CD4-positive, alpha-beta T cell treated with Interleukin-17A for 1 hour (primary cell): ENCODE data around the gene RLBP1.
A peak's percentile ranks its signal among the peaks of the same experiment; 100 is the strongest.

Experiments used
- DNase-seq: peaks from one replicate; pipeline ENCODE4 v3.0.0-alpha.2; 2020

RLBP1 gene

DNA sequence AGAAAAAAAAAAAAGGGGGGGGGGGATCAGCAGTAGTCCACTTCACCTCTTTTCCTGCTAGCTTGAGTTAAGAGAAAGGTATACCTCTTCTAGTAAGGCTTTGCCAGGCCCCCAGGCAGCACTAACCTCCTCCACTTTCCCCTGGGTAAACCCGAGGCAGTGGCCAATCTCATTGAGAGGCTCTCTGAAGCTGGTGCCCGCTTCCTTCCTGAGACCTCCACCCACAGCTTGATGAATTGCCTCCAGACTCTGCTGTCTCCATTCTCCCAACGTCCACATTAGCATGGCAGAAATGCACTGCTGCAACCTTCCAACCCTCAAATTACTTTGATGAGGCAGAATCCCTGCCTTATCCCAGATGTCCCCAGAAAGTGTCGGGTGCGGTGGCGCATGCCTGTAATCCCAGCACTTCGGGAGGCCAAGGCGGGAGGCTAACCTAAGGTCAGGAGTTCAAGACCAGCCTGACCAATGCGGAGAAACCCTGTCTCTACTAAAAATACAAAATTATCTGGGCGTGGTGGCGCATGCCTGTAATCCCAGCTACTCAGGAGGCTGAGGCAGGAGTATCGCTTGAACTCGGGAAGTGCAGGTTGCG, 15.3 kb downstream of the RLBP1 start:
- no peak for DNase-seq

DNA sequence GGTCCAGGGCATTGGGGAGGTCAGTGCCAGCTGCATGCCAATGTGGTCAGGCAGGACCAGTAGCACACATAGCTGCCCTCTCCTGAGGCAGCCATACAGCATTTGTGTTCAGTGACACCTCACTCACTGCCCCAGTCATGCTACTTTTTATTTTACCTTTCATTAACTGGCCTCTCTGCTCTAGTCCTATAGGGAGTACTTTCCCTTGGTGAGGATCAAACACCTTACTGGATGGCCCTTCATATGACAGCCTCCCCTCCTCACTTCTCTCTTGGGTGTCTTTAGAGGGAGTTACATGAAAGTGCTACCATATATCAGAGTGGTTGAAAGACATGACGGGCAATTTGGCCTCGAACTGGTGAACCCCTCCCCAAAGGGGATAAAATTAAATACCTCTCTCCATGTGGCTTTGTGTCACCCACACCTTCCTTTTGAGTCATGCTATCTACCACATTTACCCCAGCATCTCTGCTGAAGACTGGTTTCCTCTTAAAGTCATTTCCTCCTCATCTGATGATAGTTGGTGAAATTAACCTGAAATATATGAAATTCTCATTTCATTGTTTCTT, 17.6 kb downstream of the RLBP1 start:
- DNase-seq, result peak; percentile 28

DNA sequence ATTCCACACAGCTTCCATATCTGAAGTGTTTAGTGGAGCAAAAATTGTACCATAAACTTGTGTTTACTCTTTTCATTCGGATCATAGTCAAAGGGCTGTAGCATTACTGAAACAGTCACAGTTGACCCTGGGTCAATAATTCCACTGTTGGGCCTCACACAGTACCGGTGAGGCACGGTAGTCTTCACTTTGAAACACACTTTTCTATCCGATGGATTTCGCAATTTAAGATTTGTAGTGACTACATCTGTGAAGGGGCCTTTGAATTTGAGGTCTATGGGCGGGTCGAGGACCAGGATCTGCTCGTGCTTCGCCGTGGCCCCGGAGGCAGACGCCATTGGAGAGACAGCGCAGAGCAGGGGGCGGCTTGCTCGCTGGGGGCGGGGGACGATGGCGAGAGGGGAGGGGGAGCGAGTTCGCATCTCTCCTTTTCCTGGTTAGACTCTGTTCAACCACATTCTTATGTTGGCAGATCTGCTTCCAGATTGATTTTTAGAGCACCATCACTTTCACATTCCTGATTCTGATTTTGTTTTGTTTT, 19.8 kb downstream of the RLBP1 start:
- no peak for DNase-seq

DNA sequence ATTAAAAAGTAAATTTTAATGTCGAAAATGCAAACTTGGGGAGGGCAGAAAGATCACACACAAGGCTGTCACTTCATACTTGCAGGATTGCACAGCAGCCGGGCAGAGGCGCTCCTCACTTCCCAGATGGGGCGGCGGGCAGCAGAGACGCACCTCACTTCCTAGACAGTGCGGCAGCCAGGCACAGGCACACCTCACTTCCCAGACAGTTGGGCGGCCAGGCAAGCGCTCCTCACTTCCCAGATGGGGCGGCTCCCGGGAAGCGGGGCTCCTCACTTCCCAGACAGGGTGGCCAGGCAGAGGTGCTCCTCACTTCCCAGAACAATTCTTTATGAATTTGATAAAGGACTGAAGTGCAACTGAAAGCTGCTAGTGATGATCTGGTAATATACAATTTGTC, 21.2 kb downstream of the RLBP1 start:
- DNase-seq, result no peak

DNA sequence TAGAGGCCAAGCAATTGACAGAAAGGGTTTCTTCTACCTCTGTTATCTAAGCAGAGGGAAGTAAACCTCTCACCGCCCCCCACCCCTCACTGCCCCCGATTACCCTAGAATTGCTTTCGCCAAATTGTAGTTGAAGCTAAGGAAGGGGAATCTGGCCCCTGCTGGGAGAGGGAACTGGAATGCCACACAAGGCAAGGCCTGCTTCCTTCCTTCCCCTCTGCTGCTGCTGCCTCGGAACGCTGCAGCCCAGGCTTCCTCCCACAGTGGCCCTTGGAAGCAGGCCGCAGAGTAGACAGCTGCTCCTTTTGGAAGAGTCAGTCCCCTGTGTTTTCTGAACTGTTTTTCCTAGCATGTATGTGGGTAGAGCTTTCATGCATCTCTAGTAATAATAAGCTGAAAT, 21.6 kb downstream of the RLBP1 start:
- DNase-seq, result no peak

DNA sequence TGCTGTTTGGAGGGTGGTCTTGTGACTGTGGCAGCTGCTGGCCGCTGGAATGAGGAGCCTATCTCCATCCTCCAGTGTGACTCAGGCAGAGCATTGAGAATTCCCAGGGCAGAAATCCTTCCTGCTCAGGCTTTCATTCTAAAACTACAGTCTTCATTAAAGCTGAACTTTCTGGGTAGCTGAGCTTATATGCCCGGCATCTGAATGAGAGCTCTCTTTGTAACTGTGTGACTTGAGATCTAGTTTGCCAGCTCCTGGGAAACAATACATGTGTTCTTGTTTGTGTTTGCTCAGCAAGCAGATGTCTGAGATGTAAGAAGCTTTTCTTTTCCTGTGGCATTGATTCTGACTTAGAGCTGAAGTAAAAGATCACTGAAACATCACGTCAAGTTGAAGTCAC, 22.4 kb downstream of the RLBP1 start:
- no peak for DNase-seq

DNA sequence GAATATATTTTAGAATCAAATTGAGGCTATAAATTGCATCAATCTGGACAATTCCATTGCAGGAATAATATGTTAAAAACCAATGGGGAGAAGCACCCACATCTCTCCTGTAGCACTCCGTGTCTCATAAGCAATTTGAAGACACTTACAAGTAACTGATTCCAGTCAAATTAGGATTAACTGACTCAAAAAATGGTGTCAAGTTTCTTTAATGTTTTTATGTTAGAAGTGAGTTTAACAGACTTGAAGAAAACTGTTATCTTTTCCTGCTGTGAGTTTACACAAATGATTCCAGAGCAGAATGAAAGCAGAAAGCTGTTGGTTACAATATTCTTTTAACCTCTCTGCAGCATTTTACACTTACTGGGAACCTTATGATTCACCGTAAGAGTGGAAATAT, 23.2 kb downstream of the RLBP1 start:
- DNase-seq, result no peak

DNA sequence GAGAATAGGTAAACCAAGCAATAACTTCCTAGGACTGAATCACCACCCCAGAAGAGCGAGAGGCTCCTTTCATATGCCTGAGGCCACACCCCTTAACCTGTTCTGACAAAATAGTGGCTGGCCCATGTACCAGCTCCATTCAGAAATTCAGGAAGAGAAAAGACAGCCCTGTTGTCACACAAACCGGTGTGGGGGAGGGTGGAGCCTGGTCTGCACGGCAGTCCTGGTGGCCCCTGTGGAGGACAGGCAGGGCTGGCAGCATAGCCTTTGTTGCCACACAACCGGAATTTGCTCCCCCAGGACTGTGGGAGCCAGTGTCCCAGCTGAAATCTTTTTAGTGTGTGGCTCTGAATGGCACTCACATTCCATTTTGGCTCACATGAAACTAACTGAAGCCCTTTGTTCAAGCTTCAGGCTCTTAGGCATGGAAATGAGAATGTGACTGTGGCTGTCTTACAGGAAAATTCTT, 23.8 kb downstream of the RLBP1 start:
- no peak for DNase-seq

DNA sequence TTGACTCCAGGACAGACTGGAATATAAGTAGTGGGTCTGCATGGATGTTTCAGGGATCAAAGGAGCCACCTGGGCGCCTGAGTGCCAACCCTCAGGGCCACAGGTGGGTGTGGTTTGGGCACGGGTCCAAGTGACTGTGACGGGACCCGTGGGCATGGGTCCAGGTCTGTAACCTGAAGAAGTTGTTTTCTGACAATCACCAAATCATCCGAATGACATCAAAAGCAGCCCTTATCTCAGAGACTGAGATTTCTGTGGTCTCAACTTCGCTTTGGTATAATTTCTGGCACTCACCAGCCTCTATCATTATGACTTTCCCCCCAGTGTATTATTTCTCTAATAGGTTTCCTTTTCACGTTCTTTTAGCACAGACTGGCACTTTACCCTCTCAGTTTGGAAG, 24.4 kb downstream of the RLBP1 start:
- DNase-seq, result no peak

DNA sequence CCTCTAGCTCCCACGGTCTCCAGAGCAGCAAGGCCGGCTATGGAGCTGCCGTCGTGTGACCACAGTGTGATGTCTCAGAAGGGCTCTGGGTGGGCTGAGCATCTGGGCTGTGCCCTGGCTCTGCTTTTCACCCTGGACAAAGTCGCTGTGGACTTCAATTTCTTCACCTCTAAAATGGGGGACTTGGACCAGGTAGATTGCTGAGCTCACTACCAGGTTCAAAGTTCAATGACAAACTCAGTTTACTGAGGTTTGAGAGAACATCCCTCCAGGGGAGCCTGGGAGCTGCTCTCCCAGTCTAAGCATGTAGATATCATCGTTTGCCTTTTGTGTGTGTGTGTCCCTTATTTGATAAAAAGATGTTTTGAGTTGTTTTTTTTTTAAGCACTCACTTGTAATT, 25.1 kb downstream of the RLBP1 start:
- no peak for DNase-seq

DNA sequence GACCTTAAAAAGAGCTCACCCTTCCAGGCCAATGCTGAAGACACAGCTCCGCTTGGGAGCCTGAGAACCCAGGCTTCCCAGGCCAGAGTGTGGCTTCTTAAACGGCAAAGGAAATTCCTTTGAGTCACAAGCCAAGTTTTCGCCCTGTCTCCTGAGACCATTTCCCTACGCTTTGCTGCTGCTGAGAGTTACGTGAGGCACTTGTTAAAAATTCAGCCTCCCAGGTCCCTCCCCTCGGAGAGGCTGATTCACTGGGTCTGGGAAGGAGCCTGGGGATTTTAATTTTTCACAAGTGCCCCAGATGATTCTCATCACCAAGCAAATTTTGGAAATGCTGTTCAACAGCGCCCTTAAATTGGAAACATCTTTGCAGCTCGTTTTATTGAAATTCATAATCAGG, 25.5 kb downstream of the RLBP1 start:
- no peak for DNase-seq

DNA sequence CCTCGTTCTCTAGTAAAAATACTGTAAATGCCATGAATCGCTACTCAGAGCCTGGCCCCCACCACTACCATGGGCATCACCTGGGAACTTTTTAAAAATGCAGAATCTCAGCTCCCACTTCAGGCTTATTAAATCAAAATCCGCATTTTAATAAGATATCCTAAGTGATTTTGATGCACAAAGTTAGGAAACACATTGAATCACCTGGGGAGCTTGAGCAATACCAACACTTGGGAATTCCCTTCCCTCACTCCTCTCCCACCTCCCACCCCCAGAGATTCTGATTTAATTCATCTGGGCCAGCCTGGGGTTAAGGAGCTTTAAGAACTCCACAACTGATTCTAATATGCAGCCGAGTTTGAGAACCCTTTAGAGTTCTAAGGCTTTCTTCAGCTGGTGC, 26.8 kb downstream of the RLBP1 start:
- DNase-seq, result no peak

DNA sequence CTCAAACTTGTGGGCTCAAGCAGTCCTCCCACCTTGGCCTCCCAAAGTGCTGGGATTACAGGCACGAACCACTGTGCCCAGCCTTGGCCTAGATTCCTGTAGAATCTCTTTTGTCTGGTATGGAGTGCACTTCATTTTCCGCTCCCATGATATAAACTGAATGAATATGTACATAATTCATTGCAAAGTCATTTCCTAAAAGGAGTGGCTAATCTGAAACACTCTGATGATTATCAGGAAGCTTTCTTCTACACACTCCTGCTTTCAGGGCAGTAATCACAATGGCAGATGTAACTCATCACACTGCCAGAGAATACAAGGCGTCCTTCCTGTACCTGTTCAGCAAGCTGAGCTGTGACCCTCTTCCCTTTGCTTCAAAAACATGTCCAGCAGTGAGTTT, 28.6 kb downstream of the RLBP1 start:
- no peak for DNase-seq

DNA sequence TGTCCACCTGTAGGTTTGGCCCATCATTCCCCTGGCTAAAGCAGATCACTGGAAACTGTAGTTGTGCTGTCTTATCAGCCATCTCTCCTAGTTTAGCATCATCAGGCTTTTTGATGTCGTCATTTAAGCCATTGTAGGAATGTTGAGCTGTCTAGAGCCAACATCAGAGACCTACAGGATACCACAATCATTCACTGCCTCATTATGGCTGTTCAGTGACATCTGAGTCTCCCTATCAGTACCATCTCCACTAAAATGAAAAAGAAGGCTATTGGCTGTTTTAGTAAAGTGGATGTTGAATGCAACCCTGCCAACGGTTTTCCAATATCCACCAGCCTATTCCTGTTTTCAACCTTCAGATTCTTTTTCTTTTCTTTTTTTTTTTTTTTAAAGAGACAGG, 29.2 kb downstream of the RLBP1 start:
- DNase-seq, result no peak

DNA sequence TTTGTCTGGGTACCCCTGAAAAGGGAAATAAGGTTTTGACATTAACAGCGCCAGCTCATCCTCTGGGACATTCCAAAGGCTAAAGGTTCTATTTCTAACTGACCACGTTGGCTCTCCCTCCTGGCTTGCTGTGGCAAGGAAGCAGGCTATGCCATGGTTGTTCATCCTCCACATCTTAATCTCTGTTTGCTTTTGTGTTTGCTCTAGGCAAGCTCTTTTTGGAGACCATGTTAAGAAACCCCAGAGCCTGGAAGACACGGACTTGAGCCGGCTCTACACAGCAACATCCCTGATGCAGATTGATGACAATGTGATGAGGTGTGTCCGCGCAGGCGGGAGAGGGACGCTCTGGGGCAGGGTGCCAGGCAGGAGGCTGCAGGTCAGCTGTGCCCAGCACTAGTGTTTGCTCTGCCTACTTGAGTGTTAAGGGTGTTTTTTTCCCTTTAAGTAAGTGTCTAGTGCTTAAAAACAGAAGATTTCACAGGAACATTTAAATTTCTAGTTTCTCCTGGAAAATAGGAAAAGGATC, 33.3 kb downstream of the RLBP1 start:
- DNase-seq, result no peak

DNA sequence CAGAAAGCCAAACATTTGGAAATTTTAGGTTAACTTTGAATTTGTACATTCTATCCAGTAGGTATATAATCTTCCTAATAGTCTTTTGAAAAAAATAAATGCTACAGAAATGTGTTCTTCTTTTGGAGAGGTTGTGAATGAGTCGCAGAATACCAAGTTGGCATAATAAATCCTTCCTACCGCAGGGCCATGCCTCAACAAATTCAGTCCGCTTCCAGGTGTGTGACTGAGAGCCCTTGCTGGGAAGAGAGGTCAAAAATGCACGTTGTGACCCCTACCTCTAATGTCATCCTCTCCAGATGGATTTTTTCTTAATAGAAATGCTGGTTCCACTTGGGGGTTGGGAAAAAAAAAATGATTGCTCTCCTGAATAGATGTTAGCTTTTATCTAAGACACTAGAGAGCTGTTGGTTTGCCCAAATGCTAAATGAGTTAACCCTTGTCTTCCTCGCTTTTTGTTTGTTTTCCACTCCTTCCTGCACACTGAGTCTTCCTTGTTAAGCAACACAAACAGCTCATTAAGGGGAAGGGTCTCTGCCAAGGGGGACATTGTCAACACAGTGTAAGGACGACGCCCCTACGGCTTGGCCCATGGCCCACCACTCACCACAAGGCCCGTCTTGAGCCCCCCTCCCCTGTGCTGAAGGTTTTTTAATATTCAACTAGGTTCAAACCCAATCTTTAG, 33.9 kb downstream of the RLBP1 start:
- DNase-seq, result no peak

DNA sequence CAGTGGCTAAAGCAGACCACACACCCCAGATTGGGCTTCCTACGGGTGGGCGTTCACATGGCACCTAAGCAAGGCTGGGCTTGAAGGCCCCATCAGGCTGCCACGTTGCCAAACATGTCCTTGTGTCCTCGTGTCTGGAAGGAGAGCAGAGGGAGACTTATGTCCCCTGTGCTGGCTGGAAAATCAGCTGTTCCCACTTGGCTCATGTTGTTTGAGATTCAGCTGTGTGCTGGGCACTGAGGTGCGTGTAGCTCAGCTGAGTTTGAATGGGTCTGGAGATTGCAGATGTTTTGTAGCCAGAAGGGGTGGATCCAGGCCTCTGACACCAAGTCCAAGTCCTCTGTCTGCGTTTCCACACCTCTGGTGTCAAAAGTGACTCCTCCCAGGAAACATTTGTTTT, 34.6 kb downstream of the RLBP1 start:
- DNase-seq, result no peak

DNA sequence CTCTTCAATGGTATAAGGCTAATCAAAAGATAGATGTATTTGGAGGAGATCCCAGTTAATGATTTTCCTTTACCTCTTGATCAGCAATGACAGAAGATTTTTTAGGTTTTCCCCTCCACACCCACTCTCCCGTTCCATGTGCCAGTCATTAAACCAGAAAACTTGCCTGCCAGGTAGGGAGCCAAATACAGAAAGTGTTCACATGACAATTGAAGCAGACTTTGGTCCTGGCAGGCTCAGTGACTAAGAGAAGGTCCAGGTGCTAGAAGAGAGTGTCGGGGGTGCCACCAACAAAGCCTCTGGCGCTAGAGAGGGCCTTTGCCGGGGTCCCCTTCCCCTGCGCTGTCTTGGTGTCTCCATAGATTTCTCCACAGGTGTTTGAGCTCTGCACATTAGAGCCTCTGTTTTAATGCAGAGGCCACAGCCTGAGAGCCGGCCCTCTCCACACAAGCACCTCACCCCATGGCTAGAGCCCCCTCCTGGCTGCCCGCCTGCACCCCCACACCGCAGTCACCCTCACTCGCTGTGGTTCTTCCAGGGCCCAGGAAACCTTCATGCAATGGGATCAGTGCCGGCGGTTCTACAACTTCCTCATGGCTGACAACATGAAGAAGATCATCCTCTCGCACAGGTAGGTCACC, 36.4 kb downstream of the RLBP1 start:
- no peak for DNase-seq

DNA sequence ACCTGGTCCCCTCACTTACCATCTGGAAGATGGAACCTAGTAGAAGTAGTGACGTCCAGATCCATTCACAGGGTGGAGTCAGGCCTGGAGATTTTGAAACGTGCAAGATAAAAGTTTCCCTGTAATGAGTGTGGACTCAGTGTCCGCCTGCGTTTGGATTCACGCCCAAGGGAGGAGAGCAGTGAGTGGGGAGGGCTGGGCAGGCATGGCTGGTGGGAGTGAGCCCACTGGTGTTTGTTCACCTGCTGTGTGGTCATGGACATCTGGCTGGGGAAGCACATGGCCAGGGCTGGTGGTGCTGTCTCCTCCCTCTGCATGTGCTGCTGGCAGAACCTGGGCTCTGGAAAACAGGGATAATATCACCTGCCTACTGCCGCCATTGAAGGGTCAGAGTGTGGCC, 37.0 kb downstream of the RLBP1 start:
- DNase-seq, result no peak

DNA sequence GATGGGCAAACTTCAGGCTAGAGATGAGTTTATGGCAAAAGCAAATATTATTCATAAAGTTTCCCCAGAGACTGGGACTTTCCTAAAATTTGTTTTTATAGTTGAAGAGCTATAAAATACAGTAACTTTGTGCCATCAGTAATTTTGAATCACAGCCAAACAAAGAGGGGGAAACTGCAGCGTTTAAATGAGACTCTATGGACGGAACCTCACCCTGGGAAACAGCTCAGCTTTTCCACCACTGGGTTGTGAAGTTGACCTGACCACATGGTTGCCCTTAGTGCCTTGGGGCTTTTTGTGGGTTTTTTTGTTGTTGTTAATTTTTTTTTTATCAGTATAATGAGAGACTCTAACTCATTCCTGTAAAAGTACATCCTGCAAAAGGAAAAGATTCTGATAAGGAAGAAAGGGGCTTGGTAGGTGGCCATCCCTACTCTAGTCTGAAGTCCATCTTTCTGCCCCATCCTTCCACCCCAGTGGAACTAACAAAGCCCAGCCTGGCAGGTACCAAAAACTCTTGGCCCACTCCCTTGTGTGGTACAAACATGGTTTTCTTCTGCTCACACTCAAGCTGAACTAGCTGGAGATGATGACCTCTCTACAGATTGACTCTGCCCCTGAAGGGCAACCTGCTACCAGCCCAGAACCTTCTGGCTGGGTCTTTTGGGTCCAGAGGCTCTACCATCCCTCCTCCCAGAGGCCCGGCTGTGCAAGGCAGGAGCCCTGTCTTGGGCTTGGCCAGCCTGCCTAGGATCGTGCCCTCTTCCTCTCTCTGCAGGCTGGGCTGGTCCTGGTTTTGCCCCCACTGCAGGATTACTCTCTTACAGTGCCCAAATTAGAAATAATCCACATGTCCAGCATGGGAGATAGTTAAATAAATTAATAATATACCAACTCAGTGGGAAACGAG, 41.2 kb downstream of the RLBP1 start:
- no peak for DNase-seq

DNA sequence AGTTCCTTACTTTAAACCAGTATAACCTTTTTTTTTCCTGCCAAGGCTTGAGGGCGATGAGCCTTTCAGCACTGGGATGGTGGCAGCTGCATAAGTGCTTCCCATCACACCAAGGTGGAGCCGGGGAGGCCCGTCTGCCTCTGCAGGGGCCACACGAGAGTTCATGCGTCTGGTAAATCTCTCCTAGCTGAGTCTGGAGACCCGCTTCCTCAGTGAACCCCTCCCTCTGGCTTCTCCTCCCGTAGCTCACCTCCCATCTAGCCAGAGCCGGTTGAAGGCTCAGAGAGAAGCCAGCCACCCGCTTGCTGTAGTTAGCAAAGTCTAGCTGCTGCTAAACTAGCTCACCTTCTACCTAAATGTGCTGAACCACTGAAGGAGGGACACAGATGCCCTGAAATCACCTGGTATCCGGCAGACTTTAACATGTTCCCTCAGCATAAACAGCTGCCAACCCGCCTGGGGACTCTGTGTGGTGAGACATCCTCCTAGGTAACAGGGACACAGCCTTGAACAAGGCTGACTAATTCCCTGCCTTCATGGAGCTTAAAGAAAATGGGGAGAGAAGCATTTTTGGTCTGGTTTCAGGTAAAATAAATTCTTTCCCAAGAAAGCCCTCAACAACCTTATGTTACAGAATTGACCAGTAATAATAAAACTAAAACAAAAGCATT, 42.9 kb downstream of the RLBP1 start:
- DNase-seq, result no peak
